Dedifferentiated amniotic fluid mesenchymal stem cell (primary cell): ENCODE results near the gene ZNF722.
"Not testable (repeated sequence)": the region's sequence is repeated elsewhere in the genome, so short reads cannot be mapped to it uniquely, and the experiment has no call there.

Experiments
- DNase-seq: peaks from one replicate; pipeline ENCODE4 v3.0.0-alpha.2; 2016; ENCODE audit errors: extremely low spot score

The ZNF722 gene

DNA sequence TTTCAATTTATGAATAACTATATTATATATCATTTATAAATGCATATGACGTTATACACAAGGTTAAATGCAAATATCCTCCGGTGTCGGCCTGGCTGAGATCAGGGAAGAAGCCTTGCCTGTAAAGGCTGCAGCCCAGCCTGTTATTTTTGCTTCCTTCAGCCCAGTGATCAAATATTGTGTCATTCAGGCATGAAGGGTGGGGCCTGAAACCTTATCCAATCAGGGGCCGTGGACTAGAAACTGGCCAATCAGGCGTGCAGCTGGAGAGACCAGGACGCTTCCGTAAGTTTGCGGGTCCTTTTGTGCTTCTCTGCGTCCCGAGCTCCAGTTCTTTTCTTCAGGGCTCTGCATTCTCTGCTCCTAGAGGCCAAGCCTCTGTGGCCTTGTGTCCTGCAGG lies at the start of gene ZNF722:
ZNF722 (plus strand) TSS at position 301 of the 400 bp plus-strand sequence. CDS start 113 bp downstream, outside the sequence.
- no peak for DNase-seq

DNA sequence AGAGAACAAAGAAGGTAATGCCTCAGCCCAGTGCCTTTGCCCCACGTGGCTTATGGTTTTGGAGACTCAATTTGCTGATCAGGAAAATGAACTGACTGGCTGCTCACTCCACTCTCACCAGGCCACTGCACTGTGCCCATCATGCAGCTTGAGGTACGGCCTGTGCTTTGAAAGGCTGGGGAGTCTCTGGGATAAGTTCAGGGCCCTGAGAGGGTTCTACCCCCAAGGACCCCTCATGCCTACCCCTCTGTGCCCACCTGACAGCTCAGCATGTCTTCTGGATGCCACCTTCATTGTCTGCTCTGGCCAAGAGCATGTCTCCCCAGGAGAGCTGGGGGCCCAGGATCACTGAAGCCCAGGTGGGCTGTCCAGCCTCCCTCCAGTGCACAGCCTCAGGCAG lies 45.5 kb upstream of the ZNF722 start:
- no peak for DNase-seq

DNA sequence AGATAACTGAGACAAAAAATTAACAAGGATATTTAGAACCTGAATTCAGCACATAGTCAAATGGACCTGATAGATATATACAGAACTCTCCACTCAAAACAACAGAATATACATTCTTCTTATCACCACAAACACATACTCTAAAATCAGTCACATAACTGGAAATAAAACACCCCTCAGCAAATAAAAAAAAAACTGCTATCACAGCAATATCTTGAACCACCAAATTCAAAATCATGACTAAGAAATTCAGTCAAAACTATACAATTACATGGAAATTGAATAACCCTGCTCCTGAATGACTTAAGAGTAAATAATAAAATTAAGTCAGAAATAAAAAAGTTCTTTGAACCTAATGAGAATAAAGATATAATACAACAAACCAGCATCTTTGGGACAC lies 30.0 kb upstream of the ZNF722 start:
- DNase-seq = no peak

DNA sequence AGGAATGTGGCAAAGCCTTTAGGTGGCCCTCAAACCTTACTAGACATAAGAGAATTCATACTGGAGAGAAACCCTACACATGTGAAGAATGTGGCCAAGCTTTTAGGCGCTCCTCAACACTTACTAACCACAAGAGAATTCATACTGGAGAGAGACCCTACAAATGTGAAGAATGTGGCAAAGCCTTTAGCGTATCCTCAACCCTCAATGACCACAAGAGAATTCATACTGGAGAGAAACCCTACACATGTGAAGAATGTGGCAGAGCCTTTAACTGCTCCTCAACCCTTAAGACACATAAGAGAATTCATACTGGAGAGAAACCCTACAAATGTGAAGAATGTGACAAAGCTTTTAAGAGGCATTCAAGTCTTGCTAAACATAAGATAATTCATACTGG lies 16.8 kb downstream of the ZNF722 start:
- DNase-seq = not testable (repeated sequence)

DNA sequence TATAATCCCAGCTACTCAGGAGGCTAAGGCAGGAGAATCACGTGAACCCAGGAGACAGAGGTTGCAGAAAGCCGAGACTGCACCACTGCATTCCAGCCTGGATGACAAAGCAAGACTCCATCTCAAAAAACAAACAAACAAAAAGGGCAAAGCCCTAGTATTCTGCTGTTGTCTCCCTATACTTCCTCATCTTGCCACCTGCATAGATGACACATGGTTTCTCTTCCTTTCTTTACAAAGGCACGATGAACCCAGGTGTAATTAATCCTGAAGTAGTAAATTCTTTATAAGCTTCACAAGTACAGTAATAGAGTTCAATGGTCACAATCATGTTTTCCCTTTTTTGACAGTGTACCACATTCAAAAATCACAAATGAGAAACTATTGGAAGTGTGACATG lies 36.7 kb downstream of the ZNF722 start:
- no peak for DNase-seq

DNA sequence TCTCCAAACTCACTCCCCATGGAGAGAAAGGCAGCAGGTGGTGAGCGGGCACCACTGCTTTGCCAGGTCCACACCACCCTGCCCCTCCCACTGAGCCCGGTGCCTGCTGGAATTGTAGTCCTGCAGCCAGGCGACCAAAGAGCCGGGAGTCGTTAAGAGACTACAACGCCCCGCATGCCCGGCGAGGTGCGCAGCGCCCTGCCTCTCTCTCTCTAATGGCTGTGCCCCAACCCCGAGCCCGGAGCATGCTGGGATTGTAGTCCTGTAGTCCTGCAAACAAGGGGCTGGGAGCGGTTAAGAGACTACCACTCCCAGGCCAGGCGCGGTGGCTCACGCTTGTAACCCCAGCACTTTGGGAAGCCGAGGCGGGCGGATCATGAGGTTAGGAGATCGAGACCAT lies 38.4 kb downstream of the ZNF722 start:
- no peak for DNase-seq

DNA sequence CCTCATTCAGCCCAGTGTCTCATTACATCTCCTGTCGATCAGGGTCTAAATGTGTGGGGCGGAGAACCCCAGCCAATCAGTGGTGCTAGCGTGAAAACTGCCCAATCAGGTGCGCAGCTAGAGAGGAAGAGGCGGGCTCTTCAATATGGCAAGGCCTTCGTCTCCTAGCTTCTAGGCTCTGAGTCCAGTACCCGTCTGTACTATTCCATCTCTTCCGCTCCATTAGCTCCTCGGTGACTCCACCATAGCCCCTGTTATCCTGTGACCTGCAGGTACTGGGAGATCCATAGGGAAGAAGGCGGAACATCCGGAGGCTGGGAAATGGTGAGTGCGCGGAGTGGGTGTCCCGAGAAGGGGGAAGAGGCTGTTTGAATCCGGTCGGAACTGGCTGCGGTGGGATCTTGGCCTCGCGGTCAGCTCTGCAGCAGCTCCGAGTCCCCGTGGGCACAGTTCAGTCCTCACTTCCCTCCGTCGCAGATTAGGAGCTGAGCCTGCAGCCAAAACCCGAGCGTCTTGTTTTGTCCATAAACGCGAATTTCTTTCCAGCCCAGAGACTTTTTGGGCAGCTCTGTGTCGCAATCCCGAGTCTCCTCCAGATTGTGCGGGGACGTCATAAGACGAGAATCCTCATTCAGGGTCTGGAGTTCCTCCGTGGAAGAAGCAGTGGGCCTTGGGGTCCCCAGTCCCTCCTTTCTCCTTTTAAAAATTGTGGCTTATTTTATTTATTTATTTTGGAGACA lies 46.8 kb downstream of the ZNF722 start, which contains the start of gene ZNF727:
ZNF727 (plus strand) TSS at position 134 of the 740 bp plus-strand sequence; CDS start at position 322, 188 bp downstream.
- DNase-seq = no peak

DNA sequence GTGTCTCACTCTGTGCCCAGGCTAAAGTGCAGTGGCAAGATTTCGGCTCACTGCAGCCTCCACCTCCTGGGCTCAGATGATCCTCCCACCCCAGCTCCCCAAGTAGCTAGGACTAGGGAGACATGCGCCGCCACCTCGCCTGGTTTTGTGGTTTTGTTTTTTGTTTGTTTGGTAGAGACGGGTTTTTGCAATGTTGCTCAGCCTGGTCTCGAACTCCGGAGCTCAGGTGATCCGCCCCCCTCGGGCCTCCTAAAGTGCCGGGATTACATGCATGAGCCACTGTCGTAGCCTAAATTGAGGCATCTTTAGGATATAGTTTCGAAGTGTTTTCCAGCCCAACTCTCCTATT lies 47.4 kb downstream of the ZNF722 start:
- DNase-seq = no peak
